GM23338 (cell line): ENCODE measurements around the gene MRAS. TPM values are rescaled to one million over a fixed set of nuclear protein-coding genes. Genes with fewer than 3 reads are reported as not detected.
A peak's percentile ranks its signal among the peaks of the same experiment; 100 is the strongest.

Experiments
- ATAC-seq: fragments of 200-7000 bp; cut with Tn5 transposase; 3 replicates; pipeline ENCODE4 v1.9.1; 2020
- DNase-seq: peaks from one replicate; pipeline ENCODE4 v3.0.0-alpha.2; 2015; ENCODE audit warnings: low spot score
- H2AFZ ChIP-seq: fragments of 200-600 bp; sonication (generic); 2 replicates; pipeline ENCODE4 v1.8.0; 2016; ENCODE audit warnings: antibody characterized with exemption, mild to moderate bottlenecking, moderate library complexity
- H3F3A ChIP-seq: fragments of 200-600 bp; sonication (generic); replicated peaks from 2 replicates; pipeline ENCODE4 v1.8.0; 2017; ENCODE audit warnings: antibody characterized with exemption, mixed run types, low read depth
- H3K27ac ChIP-seq: fragments of 200-600 bp; sonication (generic); 2 replicates; pipeline ENCODE4 v1.6.1; 2016; ENCODE audit warnings: low read depth
- H3K27me3 ChIP-seq: fragments of 200-600 bp; sonication (generic); 2 replicates; pipeline ENCODE4 v1.8.0; 2016; ENCODE audit warnings: mild to moderate bottlenecking, mixed run types, moderate library complexity; ENCODE audit not compliant: insufficient read depth
- H3K36me3 ChIP-seq: fragments of 200-600 bp; sonication (generic); 2 replicates; pipeline ENCODE4 v1.8.0; 2016; ENCODE audit warnings: mild to moderate bottlenecking; ENCODE audit not compliant: insufficient read depth
- H3K4me1 ChIP-seq: fragments of 200-600 bp; sonication (generic); 2 replicates; pipeline ENCODE4 v1.8.0; 2016; ENCODE audit warnings: mild to moderate bottlenecking, moderate library complexity; ENCODE audit not compliant: insufficient read depth
- H3K4me2 ChIP-seq: fragments of 200-600 bp; sonication (generic); 2 replicates; pipeline ENCODE4 v1.7.1; 2017; ENCODE audit warnings: mixed run types
- H3K4me3 ChIP-seq: fragments of 200-600 bp; sonication (generic); 2 replicates; pipeline ENCODE4 v1.6.1; 2016; ENCODE audit warnings: mixed run types
- H3K79me2 ChIP-seq: fragments of 200-600 bp; sonication (generic); replicated peaks from 2 replicates; pipeline ENCODE4 v1.8.0; 2017; ENCODE audit warnings: mild to moderate bottlenecking; ENCODE audit not compliant: insufficient read depth
- H3K9me2 ChIP-seq: fragments of 200-600 bp; sonication (generic); 2 replicates; pipeline ENCODE4 v1.8.0; 2017; ENCODE audit not compliant: insufficient read depth
- H4K20me1 ChIP-seq: fragments of 200-600 bp; sonication (generic); replicated peaks from 2 replicates; pipeline ENCODE4 v1.8.0; 2017; ENCODE audit warnings: mild to moderate bottlenecking; ENCODE audit not compliant: insufficient read depth
- H3K27ac Mint-ChIP-seq: 2 replicates; pipeline ENCODE4 v1.8.0; 2020; ENCODE audit warnings: inconsistent platforms, mild to moderate bottlenecking, moderate library complexity, mixed read lengths
- H3K27me3 Mint-ChIP-seq: 3 replicates; pipeline ENCODE4 v1.8.0; 2022; ENCODE audit warnings: low read depth, mild to moderate bottlenecking, moderate library complexity, mixed read lengths, inconsistent platforms; ENCODE audit not compliant: insufficient read depth, poor library complexity
- H3K36me3 Mint-ChIP-seq: 3 replicates; pipeline ENCODE4 v1.8.0; 2021; ENCODE audit warnings: low read depth, mild to moderate bottlenecking, inconsistent platforms, moderate library complexity, mixed read lengths
- H3K4me1 Mint-ChIP-seq: 3 replicates; pipeline ENCODE4 v1.8.0; 2020; ENCODE audit warnings: mild to moderate bottlenecking, inconsistent platforms, mixed read lengths
- H3K4me3 Mint-ChIP-seq: 3 replicates; pipeline ENCODE4 v1.8.0; 2021; ENCODE audit warnings: moderate library complexity, mild to moderate bottlenecking, inconsistent platforms, mixed read lengths
- H3K9me3 Mint-ChIP-seq: 3 replicates; pipeline ENCODE4 v1.8.0; 2020; ENCODE audit warnings: moderate library complexity, mild to moderate bottlenecking, inconsistent platforms, mixed read lengths
- CREB1 ChIP-seq: fragments of 250-450 bp; sonication (Bioruptor Pico); IDR thresholded peaks from 2 replicates; pipeline ENCODE4 v1.5.0; 2020; ENCODE audit warnings: low read depth, mild to moderate bottlenecking, moderate library complexity
- ETS1 ChIP-seq: IDR thresholded peaks from 2 replicates; pipeline ENCODE4 v1.6.1; 2016; ENCODE audit warnings: antibody characterized with exemption
- JUNB ChIP-seq: IDR thresholded peaks from one replicate; pipeline ENCODE4 v1.6.1; 2016; ENCODE audit warnings: antibody characterized with exemption; ENCODE audit not compliant: unreplicated experiment
- REST ChIP-seq: IDR thresholded peaks from one replicate; pipeline ENCODE4 v1.6.1; 2018; ENCODE audit warnings: antibody characterized with exemption; ENCODE audit not compliant: unreplicated experiment
- STAT1 ChIP-seq: IDR thresholded peaks from one replicate; pipeline ENCODE4 v1.6.1; 2016; ENCODE audit warnings: antibody characterized with exemption; ENCODE audit not compliant: unreplicated experiment
- ZNF331 ChIP-seq: fragments of 250-450 bp; sonication (Bioruptor Pico); IDR thresholded peaks from 2 replicates; pipeline ENCODE4 v1.5.0; 2020; ENCODE audit warnings: low read depth, mild to moderate bottlenecking, moderate library complexity
- ZNF462 ChIP-seq: fragments of 250-450 bp; sonication (Bioruptor Pico); IDR thresholded peaks from 2 replicates; pipeline ENCODE4 v1.5.0; 2020; ENCODE audit warnings: mild to moderate bottlenecking, moderate library complexity
- polyA plus RNA-seq: library from polyadenylated mRNA; unstranded; fragments of >200 nt; fragmentation: Nextera tagmentation; extraction: Ambion mirVana; gene quantifications from 2 replicates; pipeline ENCODE4 v1.2.1, GENCODE V29; 2016
- total RNA-seq: library from RNA; depleted of rRNA; stranded (reverse); fragments of >200 nt; shearing (Covaris generic); gene quantifications from 2 replicates; pipeline ENCODE4 v1.2.3, GENCODE V29; 2014

The MRAS gene
- total and polyA plus RNA-seq, 2 experiments from 2014 or later, result 9.1 to 10.2 TPM

- TF ChIP-seq ZNF462 (CRISPR knock-in tag), result no peak
- no peak for TF ChIP-seq REST
- no peak for TF ChIP-seq STAT1
- no peak for TF ChIP-seq CREB1 (CRISPR knock-in tag)
Observed at GRCh38 chr3:138418601-138419206, 70.3 kb downstream of the MRAS start (continued).

GRCh38 chr3:138423316-138423715 is 74.9 kb downstream of the MRAS start:
- peaks cover 15% of the 10 kb centered on the region for H3K4me1 Mint-ChIP-seq
- no peak overlapping the region for H3K27ac ChIP-seq
- H3K27ac Mint-ChIP-seq, result no peak overlapping the region
- no peak overlapping the region for H3K4me3 ChIP-seq
- H3K79me2 ChIP-seq, result no peaks in the 10 kb centered on the region
- no peaks in the 10 kb centered on the region for H3K27me3 ChIP-seq
- peaks cover 17% of the 10 kb centered on the region; the same call in 2 of the 3 replicates for H3K9me3 Mint-ChIP-seq
- no peak overlapping the region for H3K4me3 Mint-ChIP-seq
- H4K20me1 ChIP-seq, result no peaks in the 10 kb centered on the region
- H3K4me1 ChIP-seq, result no peaks in the 10 kb centered on the region
- ATAC-seq, result peak; percentile 62
- no peak overlapping the region for H2AFZ ChIP-seq
- no peaks in the 10 kb centered on the region for H3K36me3 ChIP-seq
- peaks cover 9% of the 10 kb centered on the region; the same call in 2 of the 3 replicates for H3K36me3 Mint-ChIP-seq
- peaks cover 5% of the 10 kb centered on the region for H3K27me3 Mint-ChIP-seq
- H3K9me2 ChIP-seq, result 0 out of 2 replicates have a peak, but pooled peaks cover 9% of the 10 kb centered on the region
- no peak for DNase-seq
- H3F3A ChIP-seq, result no peaks in the 10 kb centered on the region
- H3K4me2 ChIP-seq, result no peak overlapping the region
- TF ChIP-seq JUNB, result no peak
- no peak for TF ChIP-seq ZNF331 (CRISPR knock-in tag)
- no peak for TF ChIP-seq REST
- TF ChIP-seq ETS1, result no peak
